ENCODE results near the gene MRPS10. TPM values are rescaled to one million over a fixed set of nuclear protein-coding genes. Genes with fewer than 3 reads are reported as not detected.

Gene MRPS10
- total RNA-seq, 2 donors from 2014 or later = 22.5 to 26.8 TPM

DNA sequence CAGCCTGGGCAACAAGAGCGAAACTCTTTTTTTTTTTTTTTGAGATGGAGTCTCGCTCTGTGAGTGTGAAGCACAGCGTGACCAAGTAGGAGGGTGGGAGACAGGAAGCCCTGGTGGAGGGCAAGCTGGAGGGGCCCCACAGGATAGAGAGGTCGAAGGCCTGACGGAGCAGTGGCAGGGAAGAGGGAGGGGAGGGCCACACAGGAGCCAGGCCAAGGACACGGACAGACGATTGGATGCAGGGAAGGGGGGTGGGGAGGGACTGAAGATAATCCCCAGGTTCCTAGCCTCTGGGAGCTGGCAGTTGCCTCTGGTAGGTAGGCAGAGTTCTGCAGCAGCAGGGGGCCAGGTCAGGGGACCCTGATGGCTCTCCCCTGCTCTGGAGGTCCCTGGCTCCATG is 55.3 kb downstream of the MRPS10 start:
- intact Hi-C loops (cut with DNase I) = no loop called here
- no peak for DNase-seq (ENCODE audit: low spot score)

DNA sequence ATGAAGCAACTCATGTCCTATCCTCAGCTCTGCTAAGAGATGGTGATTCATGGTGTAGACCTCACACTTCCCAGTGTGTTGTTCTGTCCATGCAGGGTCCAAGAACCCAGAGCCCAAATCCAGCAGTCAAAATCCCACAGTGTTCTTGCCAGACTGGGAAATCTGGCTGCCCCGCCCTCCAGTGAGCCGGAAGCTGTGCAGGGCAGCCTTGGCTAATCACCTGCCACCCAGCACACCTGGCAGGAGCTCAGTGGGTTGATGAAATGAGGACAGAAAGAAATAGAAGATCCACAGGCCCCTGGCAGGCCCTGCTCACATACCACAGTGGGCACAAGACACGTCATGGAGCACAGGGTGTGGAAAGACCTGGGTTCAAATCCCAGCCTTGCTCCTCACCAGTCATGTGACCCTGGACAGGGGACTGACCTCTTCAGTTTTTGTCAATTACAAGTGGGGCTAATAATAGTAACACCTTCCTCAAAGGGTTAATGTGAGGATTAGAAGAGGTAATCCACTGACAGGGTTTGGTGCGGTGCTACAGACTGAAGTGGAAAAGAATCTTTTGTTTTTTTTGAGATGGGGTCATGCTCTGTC is 58.1 kb downstream of the MRPS10 start:
- DNase-seq (ENCODE audit: low spot score) = no peak
- intact Hi-C loops (cut with DNase I) = no loop called here

DNA sequence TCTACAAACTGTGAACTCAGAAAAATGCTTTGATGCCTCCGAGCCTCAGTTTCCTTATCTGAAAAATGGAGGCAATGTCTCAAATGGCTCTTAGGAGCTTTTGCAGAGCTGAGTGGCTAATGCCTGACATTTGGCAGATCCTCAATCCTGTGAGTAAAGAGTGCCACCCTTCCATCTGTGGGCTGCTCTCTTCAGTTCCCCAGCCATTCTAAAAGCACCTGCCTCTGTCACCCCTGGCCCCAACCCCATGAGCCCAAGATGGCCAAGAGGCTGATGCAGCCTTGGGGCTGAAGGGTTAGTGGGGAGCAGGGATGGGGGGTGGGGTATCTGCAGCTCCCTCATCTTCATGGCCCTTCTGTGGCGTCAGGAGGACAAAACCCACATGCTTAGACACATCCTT is 59.0 kb downstream of the MRPS10 start:
- intact Hi-C loops (cut with DNase I) = no loop called here
- no peak for DNase-seq (ENCODE audit: low spot score)

GRCh38 chr6:42158011-42158410 is 59.6 kb downstream of the MRPS10 start:
- DNase-seq (ENCODE audit: low spot score) = no peak
- intact Hi-C loops (cut with DNase I) = no loop called here

Other genes with a start within 250 kb of the MRPS10 start
- gene TAF8, start 167.3 kb downstream of the MRPS10 start, total RNA-seq = 10 to 100 TPM; 16.6 to 18.6 TPM
- gene C6orf132, start 75.2 kb downstream of the MRPS10 start, total RNA-seq = 1 to 10 TPM; 2.3 to 5.5 TPM
- gene GUCA1A, start 44.5 kb downstream of the MRPS10 start, total RNA-seq = not detected
- gene GUCA1B, start 22.9 kb downstream of the MRPS10 start, total RNA-seq = 1 to 10 TPM in 1 of 2 donors, under 1 TPM in 1; 0.74 to 1.8 TPM
- 1 to 10 TPM; 3.4 to 5.6 TPM for gene TRERF1, start 234.1 kb upstream of the MRPS10 start, total RNA-seq